ENCODE measurements around the gene APLN.
A peak's percentile ranks its signal among the peaks of the same experiment; 100 is the strongest.

Gene APLN

DNA sequence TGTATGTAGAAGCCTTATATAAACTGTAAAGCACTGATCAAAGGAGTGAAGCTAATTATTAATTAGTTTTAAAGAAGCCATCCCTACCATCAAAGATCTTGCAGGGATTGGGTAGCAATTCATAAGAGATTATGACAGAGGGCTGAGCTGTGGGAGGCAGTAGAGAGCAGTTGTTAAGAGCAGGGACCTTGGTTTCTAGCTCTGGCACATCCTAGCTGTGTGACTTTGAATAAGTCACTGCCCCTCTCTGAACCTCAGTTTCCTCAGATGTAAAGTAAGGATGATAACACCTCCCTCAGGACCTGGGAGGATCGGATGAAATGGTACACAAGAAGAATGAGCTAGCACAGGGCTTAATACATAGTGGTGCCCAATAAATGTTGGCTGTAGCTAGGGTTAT lies 45.4 kb downstream of the APLN start:
- no peaks in the 10 kb centered on the region for H3K27me3 ChIP-seq (ENCODE audit: control insufficient read depth, insufficient read depth, low read length)
- H3K4me1 ChIP-seq: no peaks in the 10 kb centered on the region
- TF ChIP-seq, protein P1, sequence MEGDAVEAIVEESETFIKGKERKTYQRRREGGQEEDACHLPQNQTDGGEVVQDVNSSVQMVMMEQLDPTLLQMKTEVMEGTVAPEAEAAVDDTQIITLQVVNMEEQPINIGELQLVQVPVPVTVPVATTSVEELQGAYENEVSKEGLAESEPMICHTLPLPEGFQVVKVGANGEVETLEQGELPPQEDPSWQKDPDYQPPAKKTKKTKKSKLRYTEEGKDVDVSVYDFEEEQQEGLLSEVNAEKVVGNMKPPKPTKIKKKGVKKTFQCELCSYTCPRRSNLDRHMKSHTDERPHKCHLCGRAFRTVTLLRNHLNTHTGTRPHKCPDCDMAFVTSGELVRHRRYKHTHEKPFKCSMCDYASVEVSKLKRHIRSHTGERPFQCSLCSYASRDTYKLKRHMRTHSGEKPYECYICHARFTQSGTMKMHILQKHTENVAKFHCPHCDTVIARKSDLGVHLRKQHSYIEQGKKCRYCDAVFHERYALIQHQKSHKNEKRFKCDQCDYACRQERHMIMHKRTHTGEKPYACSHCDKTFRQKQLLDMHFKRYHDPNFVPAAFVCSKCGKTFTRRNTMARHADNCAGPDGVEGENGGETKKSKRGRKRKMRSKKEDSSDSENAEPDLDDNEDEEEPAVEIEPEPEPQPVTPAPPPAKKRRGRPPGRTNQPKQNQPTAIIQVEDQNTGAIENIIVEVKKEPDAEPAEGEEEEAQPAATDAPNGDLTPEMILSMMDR (IDR thresholded peaks at IDR 0.05): no peak
- no peak overlapping the region for H3K9ac ChIP-seq
- H2AFZ ChIP-seq: no peak overlapping the region
- H3K36me3 ChIP-seq (ENCODE audit: control insufficient read depth, insufficient read depth, low read length): no peaks in the 10 kb centered on the region
- no peak overlapping the region for H3K4me3 ChIP-seq (ENCODE audit: low read depth, low read length)
- no peaks in the 10 kb centered on the region for H3K9me3 ChIP-seq (ENCODE audit: control insufficient read depth, low read length)
- H3K79me2 ChIP-seq: no peaks in the 10 kb centered on the region
- no peak overlapping the region for H3K4me2 ChIP-seq (ENCODE audit: low read length)
- no peak overlapping the region for H3K27ac ChIP-seq

DNA sequence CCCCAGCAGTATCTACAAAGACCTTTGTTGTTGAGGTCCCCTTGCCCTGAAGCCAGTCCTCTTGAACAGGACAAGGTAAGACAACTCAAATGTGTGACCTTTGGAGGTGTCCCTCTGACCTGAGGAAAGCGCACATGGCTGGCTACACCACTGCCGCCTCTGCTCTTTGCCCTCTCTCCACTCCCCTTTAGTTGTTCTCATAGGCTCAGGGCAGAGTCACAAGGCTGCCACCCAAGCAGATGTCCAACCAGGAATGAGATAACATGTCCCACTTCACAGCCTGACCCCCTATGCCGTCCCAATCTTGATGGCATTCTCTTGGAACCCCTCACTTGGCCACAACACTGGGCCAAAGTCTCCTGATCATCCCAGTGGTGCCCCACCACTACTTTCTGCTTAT lies 46.3 kb downstream of the APLN start:
- H3K9ac ChIP-seq: no peak overlapping the region
- H3K4me2 ChIP-seq (ENCODE audit: low read length): no peak overlapping the region
- no peaks in the 10 kb centered on the region for H3K9me3 ChIP-seq (ENCODE audit: control insufficient read depth, low read length)
- no peaks in the 10 kb centered on the region for H3K36me3 ChIP-seq (ENCODE audit: control insufficient read depth, insufficient read depth, low read length)
- H3K27ac ChIP-seq: no peak overlapping the region
- no peak overlapping the region for H2AFZ ChIP-seq
- TF ChIP-seq, protein P1 (IDR thresholded peaks at IDR 0.05): no peak
- H3K4me3 ChIP-seq (ENCODE audit: low read depth, low read length): no peak overlapping the region
- no peaks in the 10 kb centered on the region for H3K4me1 ChIP-seq
- no peaks in the 10 kb centered on the region for H3K27me3 ChIP-seq (ENCODE audit: control insufficient read depth, insufficient read depth, low read length)
- no peaks in the 10 kb centered on the region for H3K79me2 ChIP-seq

DNA sequence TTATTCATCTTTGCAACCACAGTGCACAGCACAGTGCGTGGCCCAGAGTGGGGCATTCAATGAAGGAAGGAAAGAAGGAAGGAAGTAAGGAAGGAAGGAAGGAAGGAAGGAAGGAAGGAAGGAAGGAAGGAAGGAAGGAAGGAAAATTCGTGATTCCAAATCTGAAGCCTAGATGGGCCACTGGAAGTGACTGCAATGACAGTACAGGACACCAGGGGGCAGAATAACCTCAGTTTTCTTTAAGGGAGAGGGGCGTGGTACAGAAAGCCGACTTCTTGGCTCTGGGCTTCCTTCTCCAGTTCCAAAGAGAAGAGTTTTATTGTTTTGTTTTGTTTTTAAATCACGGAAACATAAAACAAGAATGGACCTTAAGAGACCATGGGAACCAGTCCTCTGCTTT lies 47.8 kb downstream of the APLN start:
- no peaks in the 10 kb centered on the region for H3K79me2 ChIP-seq

DNA sequence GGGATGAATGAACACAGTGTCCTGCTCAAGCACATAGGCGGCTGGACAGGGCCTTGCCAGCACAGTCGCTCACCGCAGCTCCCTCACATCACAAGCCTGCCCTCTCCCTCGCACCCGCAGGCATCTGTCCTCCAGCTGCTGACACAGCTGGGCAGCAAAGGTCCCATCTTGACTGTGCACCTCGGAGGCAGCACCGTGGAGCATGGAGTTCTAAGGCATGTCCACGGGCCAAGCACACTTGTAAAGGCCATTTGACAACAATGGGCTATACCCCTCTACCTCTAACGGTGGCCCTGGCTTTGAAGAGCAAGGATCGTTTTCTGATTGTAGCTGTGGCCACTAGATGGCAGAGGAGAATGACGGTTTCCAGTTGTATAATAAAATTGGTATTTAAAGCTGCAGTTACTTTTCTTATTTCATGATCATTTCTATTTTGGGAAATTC lies 53.8 kb downstream of the APLN start:
- Histone ChIP-seq H3K27ac (peak overlapping the region; percentile 49), H3K4me2 (ENCODE audit: low read length) (no peak overlapping the region), H3K9ac (no peak overlapping the region), H3K4me3 (ENCODE audit: low read depth, low read length) (no peak overlapping the region), H3K4me1 (peaks cover 3% of the 10 kb centered on the region), H3K9me3 (ENCODE audit: control insufficient read depth, low read length) (no peaks in the 10 kb centered on the region), H3K36me3 (ENCODE audit: control insufficient read depth, insufficient read depth, low read length) (no peaks in the 10 kb centered on the region), H3K79me2 (no peaks in the 10 kb centered on the region), H2AFZ (peak overlapping the region; percentile 33), H3K27me3 (ENCODE audit: control insufficient read depth, insufficient read depth, low read length) (no peaks in the 10 kb centered on the region)
- TF ChIP-seq, protein P1 (IDR thresholded peaks at IDR 0.05): peak; percentile 53

More for the DNA sequence above, 47.8 kb downstream of the APLN start:
- Histone ChIP-seq H3K4me3 (ENCODE audit: low read depth, low read length) (no peak overlapping the region), H3K4me2 (ENCODE audit: low read length) (no peak overlapping the region), H3K36me3 (ENCODE audit: control insufficient read depth, insufficient read depth, low read length) (no peaks in the 10 kb centered on the region), H3K9me3 (ENCODE audit: control insufficient read depth, low read length) (no peaks in the 10 kb centered on the region), H3K27ac (no peak overlapping the region), H3K4me1 (no peaks in the 10 kb centered on the region), H3K9ac (no peak overlapping the region), H3K27me3 (ENCODE audit: control insufficient read depth, insufficient read depth, low read length) (no peaks in the 10 kb centered on the region), H2AFZ (no peak overlapping the region)
- TF ChIP-seq, protein P1 (IDR thresholded peaks at IDR 0.05): peak; percentile 60

DNA sequence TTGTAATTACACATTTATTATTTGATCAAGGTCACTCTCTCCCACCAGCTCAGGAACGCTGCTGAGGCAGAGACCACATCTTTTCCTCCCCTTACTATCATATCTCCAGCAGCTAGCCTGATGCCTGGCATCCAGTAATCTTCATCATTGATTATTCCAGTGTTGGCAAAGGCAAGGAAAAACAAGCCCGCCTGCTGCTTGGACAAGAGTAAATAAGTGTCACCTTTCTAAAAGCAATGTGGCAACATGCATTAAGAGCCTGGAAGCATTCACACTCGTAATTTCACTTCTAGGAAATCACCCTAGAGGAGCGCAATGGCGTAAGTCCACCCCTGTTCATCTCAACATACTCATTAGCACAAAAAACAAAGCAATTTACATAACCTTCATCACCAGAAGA lies 54.8 kb downstream of the APLN start:
- no peaks in the 10 kb centered on the region for H3K9me3 ChIP-seq (ENCODE audit: control insufficient read depth, low read length)
- H3K27ac ChIP-seq: no peak overlapping the region
- peaks cover 3% of the 10 kb centered on the region for H3K4me1 ChIP-seq
- H3K36me3 ChIP-seq (ENCODE audit: control insufficient read depth, insufficient read depth, low read length): no peaks in the 10 kb centered on the region
- no peak overlapping the region for H2AFZ ChIP-seq
- no peaks in the 10 kb centered on the region for H3K79me2 ChIP-seq
- H3K9ac ChIP-seq: no peak overlapping the region
- H3K4me2 ChIP-seq (ENCODE audit: low read length): no peak overlapping the region
- no peak overlapping the region for H3K4me3 ChIP-seq (ENCODE audit: low read depth, low read length)
- TF ChIP-seq, protein P1 (IDR thresholded peaks at IDR 0.05): no peak
- H3K27me3 ChIP-seq (ENCODE audit: control insufficient read depth, insufficient read depth, low read length): no peaks in the 10 kb centered on the region

All from parathyroid adenoma (tissue), 2 donors.